GM12878 (cell line): Measurements from ENCODE around the gene GMCL2. TPM values are rescaled to one million over a fixed set of nuclear protein-coding genes. Genes with fewer than 3 reads are reported as not detected.
A peak's percentile ranks its signal among the peaks of the same experiment; 100 is the strongest.

Experiments
- ATF7 ChIP-seq: fragments of 450-650 bp; IDR thresholded peaks from 2 replicates; pipeline ENCODE4 v1.6.1; 2016; ENCODE audit warnings: low read depth, mild to moderate bottlenecking
- BHLHE40 ChIP-seq, 2 experiments: fragments of 450-650 bp in 1 of 2; IDR thresholded peaks; 2 replicates each; pipeline ENCODE4 v1.6.1; 2011 to 2017; ENCODE audit warnings: low read depth in 2 of 2, borderline replicate concordance in 1 of 2, improper control_type of control experiment in 1 of 2, low read length in 1 of 2, mild to moderate bottlenecking in 1 of 2
- CBX3 ChIP-seq: fragments of 200-600 bp; sonication (generic); IDR thresholded peaks from 2 replicates; pipeline ENCODE4 v1.6.1; 2016; ENCODE audit warnings: low read depth, borderline replicate concordance
- HDAC6 ChIP-seq: fragments of 200-600 bp; sonication (generic); IDR thresholded peaks from one replicate; pipeline ENCODE4 v1.8.0; 2017; ENCODE audit warnings: antibody characterized with exemption; ENCODE audit not compliant: unreplicated experiment
- IRF4 ChIP-seq: IDR thresholded peaks from 2 replicates; pipeline ENCODE4 v1.6.1; 2011; ENCODE audit warnings: low read depth, low read length
- JUND ChIP-seq: IDR thresholded peaks from 2 replicates; pipeline ENCODE4 v1.6.1; 2012; ENCODE audit warnings: low read depth, mild to moderate bottlenecking, low read length, improper control_type of control experiment, moderate library complexity
- PML ChIP-seq: IDR thresholded peaks from 2 replicates; pipeline ENCODE4 v1.6.1; 2012; ENCODE audit warnings: low read length, inconsistent platforms
- POLR2A ChIP-seq: IDR thresholded peaks from 2 replicates; pipeline ENCODE4 v1.6.1; 2011; ENCODE audit warnings: low read depth, mild to moderate bottlenecking, low read length
- POU2F2 ChIP-seq: IDR thresholded peaks from 3 replicates; pipeline ENCODE4 v1.6.1; 2011; ENCODE audit warnings: low read depth, mild to moderate bottlenecking, low read length, borderline replicate concordance
- RUNX3 ChIP-seq: IDR thresholded peaks from 2 replicates; pipeline ENCODE4 v1.6.1; 2012; ENCODE audit warnings: low read length, inconsistent platforms
- SUPT20H ChIP-seq: IDR thresholded peaks from 2 replicates; pipeline ENCODE4 v1.6.1; 2011; ENCODE audit warnings: low read depth, mild to moderate bottlenecking, low read length, moderate library complexity, borderline replicate concordance; ENCODE audit not compliant: control insufficient read depth
- ZNF384 ChIP-seq: IDR thresholded peaks from 2 replicates; pipeline ENCODE4 v1.6.1; 2012; ENCODE audit warnings: low read depth, mild to moderate bottlenecking, low read length, improper control_type of control experiment, borderline replicate concordance
- polyA plus RNA-seq, 11 experiments: library from polyadenylated mRNA; depleted of rRNA in 4 of 11; unstranded in 6 of 11; stranded (reverse) in 5 of 11; fragments of >200 nt; fragmentation: Nextera tagmentation in 4 of 11; fragmentation: Illumina TruSeq in 1 of 11; extraction: Ambion mirVana in 4 of 11; extraction: Trizol in 1 of 11; gene quantifications; 1 replicate in 1 of 11; 2 replicates in 10 of 11; pipeline versions ENCODE4 v1.2.1 to v1.2.3, GENCODE V29; 2011 to 2016; ENCODE audit warnings: inconsistent platforms in 2 of 11, missing spikeins in 2 of 11, low read depth in 1 of 11
- total RNA-seq, 4 experiments: library from RNA; depleted of rRNA in 3 of 4; stranded (reverse); fragments of >200 nt in 3 of 4; fragmentation: Illumina TruSeq in 1 of 4; extraction: Trizol in 1 of 4; gene quantifications; 2 replicates each; pipeline versions ENCODE4 v1.2.1 to v1.2.3, GENCODE V29; 2013 to 2021
- TF ChIP-seq, protein P1 (sequence below): IDR thresholded peaks from 2 replicates; pipeline ENCODE4 v1.6.1; 2011; ENCODE audit warnings: mild to moderate bottlenecking, low read depth, low read length, moderate library complexity; ENCODE audit not compliant: insufficient replicate concordance
- TF ChIP-seq, protein P2 (sequence below): fragments of 450-650 bp; conservative IDR thresholded peaks from 2 replicates; pipeline ENCODE4 v1.6.1; 2017; ENCODE audit warnings: mild to moderate bottlenecking, moderate library complexity
- TF ChIP-seq, protein P3 (sequence below): fragments of 450-650 bp; IDR thresholded peaks from 2 replicates; pipeline ENCODE4 v1.6.1; 2016; ENCODE audit warnings: mild to moderate bottlenecking
- TF ChIP-seq, protein P4 (sequence below): fragments of 450-650 bp; IDR thresholded peaks from 2 replicates; pipeline ENCODE4 v1.6.1; 2017; ENCODE audit warnings: borderline replicate concordance
- TF ChIP-seq, protein P5 (sequence below), 3 experiments: IDR thresholded peaks in 2 of 3; conservative IDR thresholded peaks in 1 of 3; 2 replicates each; pipeline ENCODE4 v1.5.1; 2011; ENCODE audit warnings: low read depth in 3 of 3, low read length in 3 of 3, mild to moderate bottlenecking in 3 of 3, control low read depth in 2 of 3, moderate library complexity in 2 of 3, inconsistent platforms in 1 of 3, mixed read lengths in 1 of 3; ENCODE audit not compliant: control insufficient read depth in 2 of 3, insufficient read depth in 1 of 3; ENCODE audit errors: extremely low read depth in 1 of 3
- TF ChIP-seq, protein P6 (sequence below): IDR thresholded peaks from 2 replicates; pipeline ENCODE4 v1.6.1; 2012; ENCODE audit warnings: low read length, inconsistent platforms

GMCL2 gene
- total and polyA plus RNA-seq, 10 of the 15 experiments (the other 5 are each of a cell fraction or from before 2014, with no cell fraction given), result 0.07 TPM; not detected in 9

DNA sequence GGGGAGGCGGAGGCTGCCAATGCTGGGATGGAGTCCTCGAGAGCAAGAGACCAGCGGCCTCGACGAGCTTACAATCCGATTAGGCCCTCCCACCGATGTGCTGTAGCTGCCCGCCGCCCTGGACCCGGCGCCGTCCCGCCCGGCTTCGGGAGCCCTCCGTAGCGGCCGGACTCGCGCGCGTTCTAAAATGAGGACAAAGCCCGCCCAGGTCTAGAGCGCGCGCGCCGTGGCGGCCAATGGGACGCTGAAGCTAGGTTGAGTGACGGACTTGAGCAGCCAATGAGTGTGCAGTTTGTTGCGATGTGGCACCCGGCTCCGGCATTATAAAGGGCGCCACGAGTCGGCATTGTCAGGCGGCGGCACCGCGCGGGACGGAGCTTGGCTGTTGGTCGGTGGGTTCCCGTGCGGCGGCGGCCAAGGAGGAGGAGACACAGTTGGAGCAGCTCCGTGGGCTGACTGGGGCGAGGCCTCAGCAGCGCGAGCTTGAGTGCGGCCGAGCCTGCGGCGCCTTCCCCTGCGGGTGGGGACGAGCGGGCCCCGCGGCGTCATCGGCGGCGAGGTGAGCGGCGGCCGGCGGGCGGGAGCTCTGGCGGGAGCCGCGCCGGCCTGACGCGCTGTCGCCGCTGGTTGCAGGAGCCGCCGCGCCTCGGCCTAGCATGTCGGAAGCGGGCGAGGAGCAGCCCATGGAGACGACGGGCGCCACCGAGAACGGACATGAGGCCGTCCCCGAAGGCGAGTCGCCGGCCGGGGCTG lies 17.2 kb upstream of the GMCL2 start, which contains the start of gene HNRNPAB (continued):
- TF ChIP-seq RUNX3, result peak; percentile 42; the same call in 1 of the 2 replicates
- peak; percentile 99 for TF ChIP-seq PML
- peak; percentile 99 for TF ChIP-seq POU2F2
- TF ChIP-seq, protein P1, sequence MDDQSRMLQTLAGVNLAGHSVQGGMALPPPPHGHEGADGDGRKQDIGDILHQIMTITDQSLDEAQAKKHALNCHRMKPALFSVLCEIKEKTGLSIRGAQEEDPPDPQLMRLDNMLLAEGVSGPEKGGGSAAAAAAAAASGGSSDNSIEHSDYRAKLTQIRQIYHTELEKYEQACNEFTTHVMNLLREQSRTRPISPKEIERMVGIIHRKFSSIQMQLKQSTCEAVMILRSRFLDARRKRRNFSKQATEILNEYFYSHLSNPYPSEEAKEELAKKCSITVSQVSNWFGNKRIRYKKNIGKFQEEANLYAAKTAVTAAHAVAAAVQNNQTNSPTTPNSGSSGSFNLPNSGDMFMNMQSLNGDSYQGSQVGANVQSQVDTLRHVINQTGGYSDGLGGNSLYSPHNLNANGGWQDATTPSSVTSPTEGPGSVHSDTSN, result peak; percentile 98
- no peak for TF ChIP-seq ZNF384
- TF ChIP-seq, protein P2, sequence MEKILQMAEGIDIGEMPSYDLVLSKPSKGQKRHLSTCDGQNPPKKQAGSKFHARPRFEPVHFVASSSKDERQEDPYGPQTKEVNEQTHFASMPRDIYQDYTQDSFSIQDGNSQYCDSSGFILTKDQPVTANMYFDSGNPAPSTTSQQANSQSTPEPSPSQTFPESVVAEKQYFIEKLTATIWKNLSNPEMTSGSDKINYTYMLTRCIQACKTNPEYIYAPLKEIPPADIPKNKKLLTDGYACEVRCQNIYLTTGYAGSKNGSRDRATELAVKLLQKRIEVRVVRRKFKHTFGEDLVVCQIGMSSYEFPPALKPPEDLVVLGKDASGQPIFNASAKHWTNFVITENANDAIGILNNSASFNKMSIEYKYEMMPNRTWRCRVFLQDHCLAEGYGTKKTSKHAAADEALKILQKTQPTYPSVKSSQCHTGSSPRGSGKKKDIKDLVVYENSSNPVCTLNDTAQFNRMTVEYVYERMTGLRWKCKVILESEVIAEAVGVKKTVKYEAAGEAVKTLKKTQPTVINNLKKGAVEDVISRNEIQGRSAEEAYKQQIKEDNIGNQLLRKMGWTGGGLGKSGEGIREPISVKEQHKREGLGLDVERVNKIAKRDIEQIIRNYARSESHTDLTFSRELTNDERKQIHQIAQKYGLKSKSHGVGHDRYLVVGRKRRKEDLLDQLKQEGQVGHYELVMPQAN, result peak; percentile 91
- TF ChIP-seq SUPT20H, result no peak
- no peak for TF ChIP-seq JUND
- no peak for TF ChIP-seq IRF4
- peak; percentile 100 for TF ChIP-seq POLR2A
- peak; percentile 65 to 67 for TF ChIP-seq BHLHE40 (IDR thresholded peaks at IDR 0.05; ENCODE audit: borderline replicate concordance in 1 of 2, low read depth in 2 of 2, low read length in 1 of 2)
- TF ChIP-seq, protein P3, sequence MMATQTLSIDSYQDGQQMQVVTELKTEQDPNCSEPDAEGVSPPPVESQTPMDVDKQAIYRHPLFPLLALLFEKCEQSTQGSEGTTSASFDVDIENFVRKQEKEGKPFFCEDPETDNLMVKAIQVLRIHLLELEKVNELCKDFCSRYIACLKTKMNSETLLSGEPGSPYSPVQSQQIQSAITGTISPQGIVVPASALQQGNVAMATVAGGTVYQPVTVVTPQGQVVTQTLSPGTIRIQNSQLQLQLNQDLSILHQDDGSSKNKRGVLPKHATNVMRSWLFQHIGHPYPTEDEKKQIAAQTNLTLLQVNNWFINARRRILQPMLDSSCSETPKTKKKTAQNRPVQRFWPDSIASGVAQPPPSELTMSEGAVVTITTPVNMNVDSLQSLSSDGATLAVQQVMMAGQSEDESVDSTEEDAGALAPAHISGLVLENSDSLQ, result peak; percentile 99
- TF ChIP-seq CBX3, result no peak
- TF ChIP-seq, protein P4, sequence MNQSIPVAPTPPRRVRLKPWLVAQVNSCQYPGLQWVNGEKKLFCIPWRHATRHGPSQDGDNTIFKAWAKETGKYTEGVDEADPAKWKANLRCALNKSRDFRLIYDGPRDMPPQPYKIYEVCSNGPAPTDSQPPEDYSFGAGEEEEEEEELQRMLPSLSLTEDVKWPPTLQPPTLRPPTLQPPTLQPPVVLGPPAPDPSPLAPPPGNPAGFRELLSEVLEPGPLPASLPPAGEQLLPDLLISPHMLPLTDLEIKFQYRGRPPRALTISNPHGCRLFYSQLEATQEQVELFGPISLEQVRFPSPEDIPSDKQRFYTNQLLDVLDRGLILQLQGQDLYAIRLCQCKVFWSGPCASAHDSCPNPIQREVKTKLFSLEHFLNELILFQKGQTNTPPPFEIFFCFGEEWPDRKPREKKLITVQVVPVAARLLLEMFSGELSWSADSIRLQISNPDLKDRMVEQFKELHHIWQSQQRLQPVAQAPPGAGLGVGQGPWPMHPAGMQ, result no peak
- no peak for TF ChIP-seq ATF7
- TF ChIP-seq, protein P5, sequence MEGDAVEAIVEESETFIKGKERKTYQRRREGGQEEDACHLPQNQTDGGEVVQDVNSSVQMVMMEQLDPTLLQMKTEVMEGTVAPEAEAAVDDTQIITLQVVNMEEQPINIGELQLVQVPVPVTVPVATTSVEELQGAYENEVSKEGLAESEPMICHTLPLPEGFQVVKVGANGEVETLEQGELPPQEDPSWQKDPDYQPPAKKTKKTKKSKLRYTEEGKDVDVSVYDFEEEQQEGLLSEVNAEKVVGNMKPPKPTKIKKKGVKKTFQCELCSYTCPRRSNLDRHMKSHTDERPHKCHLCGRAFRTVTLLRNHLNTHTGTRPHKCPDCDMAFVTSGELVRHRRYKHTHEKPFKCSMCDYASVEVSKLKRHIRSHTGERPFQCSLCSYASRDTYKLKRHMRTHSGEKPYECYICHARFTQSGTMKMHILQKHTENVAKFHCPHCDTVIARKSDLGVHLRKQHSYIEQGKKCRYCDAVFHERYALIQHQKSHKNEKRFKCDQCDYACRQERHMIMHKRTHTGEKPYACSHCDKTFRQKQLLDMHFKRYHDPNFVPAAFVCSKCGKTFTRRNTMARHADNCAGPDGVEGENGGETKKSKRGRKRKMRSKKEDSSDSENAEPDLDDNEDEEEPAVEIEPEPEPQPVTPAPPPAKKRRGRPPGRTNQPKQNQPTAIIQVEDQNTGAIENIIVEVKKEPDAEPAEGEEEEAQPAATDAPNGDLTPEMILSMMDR (IDR thresholded peaks at IDR 0.05 in 2 of 3, conservative IDR thresholded peaks at IDR 0.05 in 1 of 3; ENCODE audit: control insufficient read depth in 2 of 3, extremely low read depth in 1 of 3, insufficient read depth in 1 of 3, low read depth in 3 of 3, low read length in 3 of 3), result no peak
- TF ChIP-seq, protein P6, sequence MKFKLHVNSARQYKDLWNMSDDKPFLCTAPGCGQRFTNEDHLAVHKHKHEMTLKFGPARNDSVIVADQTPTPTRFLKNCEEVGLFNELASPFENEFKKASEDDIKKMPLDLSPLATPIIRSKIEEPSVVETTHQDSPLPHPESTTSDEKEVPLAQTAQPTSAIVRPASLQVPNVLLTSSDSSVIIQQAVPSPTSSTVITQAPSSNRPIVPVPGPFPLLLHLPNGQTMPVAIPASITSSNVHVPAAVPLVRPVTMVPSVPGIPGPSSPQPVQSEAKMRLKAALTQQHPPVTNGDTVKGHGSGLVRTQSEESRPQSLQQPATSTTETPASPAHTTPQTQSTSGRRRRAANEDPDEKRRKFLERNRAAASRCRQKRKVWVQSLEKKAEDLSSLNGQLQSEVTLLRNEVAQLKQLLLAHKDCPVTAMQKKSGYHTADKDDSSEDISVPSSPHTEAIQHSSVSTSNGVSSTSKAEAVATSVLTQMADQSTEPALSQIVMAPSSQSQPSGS, result no peak
- TF ChIP-seq HDAC6, result peak; percentile 93
